ENCODE data around the gene CCDC88B.
A peak's percentile ranks its signal among the peaks of the same experiment; 100 is the strongest.

DNA sequence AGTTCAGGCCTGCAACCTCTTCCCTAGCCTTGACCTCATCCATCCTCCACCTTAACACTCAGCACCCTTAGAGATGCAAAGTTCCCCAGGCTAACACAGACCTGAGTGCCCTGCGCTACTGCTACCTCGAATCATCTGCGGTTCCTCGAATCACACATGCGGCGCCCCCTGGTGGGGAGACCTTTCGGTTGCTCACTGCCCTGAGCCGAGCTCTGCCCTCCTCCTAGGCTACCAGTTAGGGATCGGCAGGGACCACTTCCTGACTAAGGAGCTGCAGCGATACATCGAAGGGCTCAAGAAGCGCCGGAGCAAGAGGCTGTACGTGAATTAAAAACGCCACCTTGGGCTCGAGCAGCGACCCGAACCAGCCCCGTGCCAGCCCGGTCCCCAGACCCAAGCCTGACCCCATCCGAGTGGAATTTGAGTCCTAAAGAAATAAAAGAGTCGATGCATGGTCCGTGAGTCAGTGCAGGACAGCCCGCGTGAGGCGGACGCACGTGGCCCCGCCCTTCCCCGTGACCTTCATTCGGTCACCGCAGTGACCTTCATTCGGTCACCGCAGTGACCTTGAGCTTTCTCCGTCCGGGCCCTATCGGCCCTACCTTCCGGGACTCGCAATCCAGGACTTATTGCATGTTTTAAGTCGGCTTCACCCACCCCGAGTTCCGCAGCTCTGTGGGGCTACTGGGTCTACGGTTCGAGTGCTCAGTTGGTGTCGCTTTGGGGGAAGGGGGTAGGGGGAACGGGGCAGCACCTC is 35.5 kb upstream of the CCDC88B start:
- TF ChIP-seq POLR2A (IDR thresholded peaks at IDR 0.05; ENCODE audit: borderline replicate concordance, extremely low read depth, insufficient read depth, insufficient read length) (peak; percentile 70), POLR2AphosphoS5 (IDR thresholded peaks at IDR 0.05; ENCODE audit: low read depth, low read length) (peak; percentile 61), YY1 (IDR thresholded peaks at IDR 0.05; ENCODE audit: extremely low read depth, insufficient replicate concordance, low read depth, low read length) (peak; percentile 55)
- TF ChIP-seq, protein P1, sequence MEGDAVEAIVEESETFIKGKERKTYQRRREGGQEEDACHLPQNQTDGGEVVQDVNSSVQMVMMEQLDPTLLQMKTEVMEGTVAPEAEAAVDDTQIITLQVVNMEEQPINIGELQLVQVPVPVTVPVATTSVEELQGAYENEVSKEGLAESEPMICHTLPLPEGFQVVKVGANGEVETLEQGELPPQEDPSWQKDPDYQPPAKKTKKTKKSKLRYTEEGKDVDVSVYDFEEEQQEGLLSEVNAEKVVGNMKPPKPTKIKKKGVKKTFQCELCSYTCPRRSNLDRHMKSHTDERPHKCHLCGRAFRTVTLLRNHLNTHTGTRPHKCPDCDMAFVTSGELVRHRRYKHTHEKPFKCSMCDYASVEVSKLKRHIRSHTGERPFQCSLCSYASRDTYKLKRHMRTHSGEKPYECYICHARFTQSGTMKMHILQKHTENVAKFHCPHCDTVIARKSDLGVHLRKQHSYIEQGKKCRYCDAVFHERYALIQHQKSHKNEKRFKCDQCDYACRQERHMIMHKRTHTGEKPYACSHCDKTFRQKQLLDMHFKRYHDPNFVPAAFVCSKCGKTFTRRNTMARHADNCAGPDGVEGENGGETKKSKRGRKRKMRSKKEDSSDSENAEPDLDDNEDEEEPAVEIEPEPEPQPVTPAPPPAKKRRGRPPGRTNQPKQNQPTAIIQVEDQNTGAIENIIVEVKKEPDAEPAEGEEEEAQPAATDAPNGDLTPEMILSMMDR (IDR thresholded peaks at IDR 0.05 in 2 of 3, conservative IDR thresholded peaks at IDR 0.05 in 1 of 3; ENCODE audit: borderline replicate concordance in 1 of 3, insufficient read depth in 1 of 3, low read depth in 2 of 3, low read length in 2 of 3), result peak in 2 of 3 experiments; percentile 89 to 95; a peak in 4 of 6 replicates

Measured in HCT116 (cell line).